Left lung (tissue), 10 donors: ENCODE results near the gene TSPEAR. TPM values are rescaled to one million over a fixed set of nuclear protein-coding genes. Genes with fewer than 3 reads are reported as not detected.

ENCODE experiments used
- ATAC-seq: fragments of 200-7000 bp; cut with Tn5 transposase; one replicate; pipeline ENCODE4 v1.9.1; 2020; ENCODE audit warnings: moderate library complexity
- DNase-seq, 4 donors: peaks; one replicate each; pipeline ENCODE4 v3.0.0-alpha.2; 2013 to 2020
- H3K27ac ChIP-seq, 2 donors: fragments of 200-600 bp; sonication (generic) in 1 of 2; one replicate each; pipeline versions ENCODE4 v1.5.0 to v1.8.0; 2020 to 2021
- H3K27me3 ChIP-seq, 2 donors: fragments of 200-600 bp; sonication (generic) in 1 of 2; one replicate each; pipeline versions ENCODE4 v1.5.0 to v1.8.0; 2020 to 2021
- H3K36me3 ChIP-seq, 2 donors: fragments of 200-600 bp; sonication (generic) in 1 of 2; one replicate each; pipeline versions ENCODE4 v1.5.0 to v1.8.0; 2020 to 2021
- H3K4me1 ChIP-seq, 2 donors: fragments of 200-600 bp; one replicate each; pipeline ENCODE4 v1.8.0; 2021
- H3K4me3 ChIP-seq, 2 donors: fragments of 200-600 bp; sonication (generic) in 1 of 2; one replicate each; pipeline versions ENCODE4 v1.5.0 to v1.8.0; 2020 to 2021; ENCODE audit warnings: mild to moderate bottlenecking in 1 of 2
- H3K9me3 ChIP-seq, 2 donors: fragments of 200-600 bp; sonication (generic) in 1 of 2; one replicate each; pipeline versions ENCODE4 v1.5.0 to v1.8.0; 2020 to 2021
- intact Hi-C, 2 donors: fragments of 100-400 bp; cut with DNase I; formaldehyde crosslinking; loops; one replicate each; pipeline versions ENCODE4 v1.11.2 to v1.14.2; 2022
- polyA plus RNA-seq, 6 donors: library from polyadenylated mRNA; unstranded; fragments of 120-200 nt; gene quantifications; one replicate each; pipeline ENCODE4 v1.2.1, GENCODE V29; 2013; ENCODE audit not compliant: insufficient read length in 6 of 6
- total RNA-seq, 2 donors: library from RNA; stranded (reverse); fragmentation: NEBNext Ultra II Directional; extraction: Animal tissue kit (Norgen Biotek cat#: 25700); gene quantifications; one replicate each; pipeline ENCODE4 v1.2.1, GENCODE V29; 2021
- TF ChIP-seq, protein P1 (sequence below), 2 donors: fragments of 200-600 bp; sonication (generic) in 1 of 2; IDR thresholded peaks; one replicate each; pipeline versions ENCODE4 v1.5.0 to v1.8.0; 2021; ENCODE audit warnings: antibody characterized with exemption in 2 of 2
- donor health status: DM: no; HTN: yes; CAD: no.
- donor health status: DM: no; HTN: no; CAD: no.

Gene TSPEAR
- total and polyA plus RNA-seq, 8 donors, result 0.10 to 4.7 (median 3.3) TPM

DNA sequence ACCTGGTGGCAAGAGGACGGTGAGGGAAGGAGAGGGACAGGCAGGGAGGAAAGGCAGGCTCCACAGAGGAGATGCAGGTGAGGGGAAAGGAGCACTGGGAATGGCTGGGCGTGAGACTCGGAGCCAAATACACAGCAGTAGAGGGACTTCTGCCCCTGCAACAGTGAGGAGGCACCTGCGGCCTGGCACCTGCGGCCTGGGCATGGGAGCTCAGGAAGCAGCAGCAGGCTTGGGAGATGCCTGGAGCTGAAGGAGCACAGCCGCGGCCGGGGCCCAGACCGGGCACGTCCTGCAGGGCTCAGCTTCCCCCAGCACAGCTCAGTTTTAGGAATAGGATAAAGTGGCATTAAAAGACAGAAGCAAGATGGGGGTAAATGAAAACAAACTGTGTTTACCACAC lies 20.9 kb upstream of the TSPEAR start:
- Histone ChIP-seq H3K36me3 (no peaks in the 10 kb centered on the region), H3K27me3 (peaks cover 0 to 17% of the 10 kb centered on the region in 2 donors), H3K4me1 (no peaks in the 10 kb centered on the region), H3K27ac (no peak overlapping the region), H3K9me3 (peaks cover 0 to 18% of the 10 kb centered on the region in 2 donors), H3K4me3 (no peak overlapping the region)
- no peak for ATAC-seq
- TF ChIP-seq, protein P1, sequence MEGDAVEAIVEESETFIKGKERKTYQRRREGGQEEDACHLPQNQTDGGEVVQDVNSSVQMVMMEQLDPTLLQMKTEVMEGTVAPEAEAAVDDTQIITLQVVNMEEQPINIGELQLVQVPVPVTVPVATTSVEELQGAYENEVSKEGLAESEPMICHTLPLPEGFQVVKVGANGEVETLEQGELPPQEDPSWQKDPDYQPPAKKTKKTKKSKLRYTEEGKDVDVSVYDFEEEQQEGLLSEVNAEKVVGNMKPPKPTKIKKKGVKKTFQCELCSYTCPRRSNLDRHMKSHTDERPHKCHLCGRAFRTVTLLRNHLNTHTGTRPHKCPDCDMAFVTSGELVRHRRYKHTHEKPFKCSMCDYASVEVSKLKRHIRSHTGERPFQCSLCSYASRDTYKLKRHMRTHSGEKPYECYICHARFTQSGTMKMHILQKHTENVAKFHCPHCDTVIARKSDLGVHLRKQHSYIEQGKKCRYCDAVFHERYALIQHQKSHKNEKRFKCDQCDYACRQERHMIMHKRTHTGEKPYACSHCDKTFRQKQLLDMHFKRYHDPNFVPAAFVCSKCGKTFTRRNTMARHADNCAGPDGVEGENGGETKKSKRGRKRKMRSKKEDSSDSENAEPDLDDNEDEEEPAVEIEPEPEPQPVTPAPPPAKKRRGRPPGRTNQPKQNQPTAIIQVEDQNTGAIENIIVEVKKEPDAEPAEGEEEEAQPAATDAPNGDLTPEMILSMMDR (IDR thresholded peaks at IDR 0.05), result no peak
- no peak for DNase-seq
- intact Hi-C loops, result no loop called here

DNA sequence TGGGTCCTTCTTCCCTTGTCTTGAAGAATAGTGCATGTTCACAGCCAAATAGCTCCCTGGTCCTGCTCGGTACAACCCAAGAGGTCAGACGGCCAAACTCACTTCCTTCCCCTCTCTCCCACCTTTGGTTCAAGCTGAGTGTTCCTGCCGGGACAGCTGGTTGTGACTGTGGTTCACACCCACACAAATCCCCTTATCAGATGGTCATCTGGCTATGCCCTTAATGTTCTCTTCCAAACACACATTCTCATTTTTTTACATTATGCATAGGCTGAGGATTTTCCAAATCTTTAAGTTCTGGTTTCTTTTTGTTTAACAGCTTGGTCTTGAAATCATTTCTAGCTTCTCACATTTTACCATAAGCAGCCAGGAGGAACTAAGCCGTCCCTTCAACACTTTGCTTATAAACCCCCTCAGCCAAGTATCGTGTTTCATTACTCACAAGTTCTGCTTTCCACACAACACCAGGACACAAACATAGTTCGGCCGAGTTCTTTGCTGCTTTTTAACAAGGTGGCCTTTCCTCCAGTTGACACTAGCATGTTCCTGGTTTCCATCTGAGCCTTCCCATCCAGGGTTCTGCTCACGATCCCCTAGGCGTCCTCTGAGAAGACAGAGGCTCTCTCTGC lies 19.7 kb upstream of the TSPEAR start:
- Histone ChIP-seq H3K36me3 (no peaks in the 10 kb centered on the region), H3K4me1 (no peaks in the 10 kb centered on the region), H3K4me3 (no peak overlapping the region), H3K27me3 (peaks cover 0 to 29% of the 10 kb centered on the region in 2 donors), H3K27ac (no peak overlapping the region), H3K9me3 (peaks cover 0 to 8% of the 10 kb centered on the region in 2 donors)
- intact Hi-C loops, result no loop called here
- ATAC-seq (no peak), DNase-seq (no peak)
- TF ChIP-seq, protein P1 (IDR thresholded peaks at IDR 0.05), result no peak

DNA sequence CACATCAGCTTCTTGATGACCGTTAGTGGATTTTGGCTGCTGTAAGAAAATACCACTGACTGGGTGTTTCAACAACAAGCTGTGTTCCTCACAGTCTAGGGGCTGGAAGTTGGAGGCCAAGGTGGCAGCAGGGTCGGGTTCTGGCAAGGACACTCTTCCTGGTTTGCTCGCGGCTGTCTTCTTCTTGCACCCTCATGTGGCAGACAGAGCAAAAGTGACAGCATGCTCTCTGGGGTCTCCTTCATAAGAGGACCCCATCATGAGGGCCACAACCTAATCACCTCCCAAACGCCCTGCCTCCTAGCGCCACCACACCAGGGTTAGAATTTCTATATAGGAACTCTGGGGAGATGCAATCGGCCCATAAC lies 18.6 kb upstream of the TSPEAR start:
- peaks cover 0 to 40% of the 10 kb centered on the region in 2 donors for H3K27me3 ChIP-seq
- DNase-seq, result no peak
- H3K9me3 ChIP-seq, result no peaks in the 10 kb centered on the region
- TF ChIP-seq, protein P1 (IDR thresholded peaks at IDR 0.05), result no peak
- no peak overlapping the region for H3K27ac ChIP-seq
- H3K4me1 ChIP-seq, result no peaks in the 10 kb centered on the region
- no peaks in the 10 kb centered on the region for H3K36me3 ChIP-seq
- intact Hi-C loops, result no loop called here
- no peak for ATAC-seq
- H3K4me3 ChIP-seq, result no peak overlapping the region

DNA sequence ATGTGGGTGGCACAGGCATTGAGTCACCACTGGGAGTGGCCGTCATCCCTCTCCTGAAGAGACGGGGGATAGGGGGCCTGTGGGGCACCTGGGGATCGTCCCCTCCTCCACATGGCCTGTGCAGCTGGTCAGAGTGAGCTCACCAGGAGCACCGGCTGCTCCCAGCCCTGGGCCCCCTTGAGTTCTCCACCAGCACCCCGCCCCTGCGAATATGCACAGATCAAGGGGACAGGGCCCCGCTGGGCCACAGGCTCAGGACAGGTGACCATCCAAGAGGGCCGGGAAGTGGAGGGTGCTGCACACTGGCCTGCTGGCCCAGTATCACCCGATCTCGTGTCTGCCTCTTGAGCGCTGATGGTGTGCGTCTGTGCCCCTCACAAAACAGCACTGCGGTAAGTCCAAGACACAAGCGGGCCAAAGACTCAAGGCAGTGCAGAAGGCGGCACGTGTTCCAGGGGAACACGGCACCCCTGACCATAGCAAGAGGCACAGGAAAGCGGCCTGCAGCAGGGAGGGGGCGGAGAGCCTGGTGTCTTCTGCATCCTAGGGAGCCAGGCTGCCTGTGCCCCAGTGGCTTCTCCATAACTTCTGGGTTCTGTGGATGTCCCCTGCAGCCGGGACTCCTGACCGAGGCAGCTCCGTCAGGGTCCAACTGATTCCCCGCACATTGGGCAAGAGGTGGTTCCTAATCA lies 18.1 kb upstream of the TSPEAR start:
- no peaks in the 10 kb centered on the region for H3K36me3 ChIP-seq
- TF ChIP-seq, protein P1 (IDR thresholded peaks at IDR 0.05), result no peak
- ATAC-seq (no peak), DNase-seq (no peak)
- peaks cover 0 to 45% of the 10 kb centered on the region in 2 donors for H3K27me3 ChIP-seq
- no peaks in the 10 kb centered on the region for H3K4me1 ChIP-seq
- no peaks in the 10 kb centered on the region for H3K9me3 ChIP-seq
- intact Hi-C loops, result no loop called here
- H3K27ac ChIP-seq, result no peak overlapping the region
- no peak overlapping the region for H3K4me3 ChIP-seq

DNA sequence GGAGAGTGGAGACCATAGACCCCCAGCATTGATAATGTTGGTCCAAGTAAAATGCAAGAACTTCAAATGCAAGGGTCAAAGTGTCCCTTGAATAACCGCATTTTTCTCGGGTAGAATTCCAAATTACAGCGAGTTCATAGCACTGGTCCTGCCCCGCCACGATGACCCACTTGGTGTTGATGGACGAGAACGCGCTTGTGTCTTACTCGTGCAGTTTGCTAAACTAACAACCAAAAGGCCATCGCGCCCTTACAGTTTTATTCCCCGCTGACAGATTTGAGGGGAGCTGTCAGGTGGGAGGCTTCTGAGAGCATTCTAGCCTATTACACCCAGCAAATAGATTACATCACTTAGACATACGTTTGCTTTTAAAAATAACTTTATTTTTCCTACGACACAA lies 17.3 kb upstream of the TSPEAR start:
- Histone ChIP-seq H3K9me3 (no peaks in the 10 kb centered on the region), H3K27ac (no peak overlapping the region), H3K27me3 (peaks cover 5 to 53% of the 10 kb centered on the region in 2 donors), H3K4me3 (no peak overlapping the region), H3K4me1 (no peaks in the 10 kb centered on the region), H3K36me3 (no peaks in the 10 kb centered on the region)
- DNase-seq, result no peak
- TF ChIP-seq, protein P1 (IDR thresholded peaks at IDR 0.05), result no peak
- no peak for ATAC-seq
- intact Hi-C loops, result no loop called here
